GM12878 (cell line): ENCODE measurements around the gene ZNF512B. TPM values are rescaled to one million over a fixed set of nuclear protein-coding genes. Genes with fewer than 3 reads are reported as not detected.

Source experiments
- ATAC-seq: fragments of 200-7000 bp; cut with Tn5 transposase; 3 replicates; pipeline ENCODE4 v1.9.1; 2020; ENCODE audit warnings: mild to moderate bottlenecking, moderate library complexity
- BruUV-seq: library from RNA; stranded (reverse); fragments of 400-500 nt; replicated peaks from 2 replicates; lab custom pipeline; 2021; lab: Mats Ljungman, UMichigan
- CTCF ChIA-PET: fragments of 300-600 bp; sonication (Branson Sonifier 250); formaldehyde crosslinking; extraction: SDS; loops from one replicate; lab custom pipeline; 2021; ENCODE audit warnings: inconsistent platforms; lab: Yijun Ruan, JAX
- POLR2A ChIA-PET: fragments of 350-600 bp; formaldehyde crosslinking; extraction: SDS; loops from one replicate; lab custom pipeline; 2021; ENCODE audit warnings: inconsistent platforms; lab: Charles Lee
- RAD21 ChIA-PET: fragments of 300-600 bp; sonication (Branson Sonifier 250); formaldehyde crosslinking; loops from one replicate; lab custom pipeline; 2023; ENCODE audit warnings: antibody characterized with exemption; ENCODE audit not compliant: unreplicated experiment; lab: Charles Lee
- SMC1A ChIA-PET: fragments of 300-600 bp; sonication (Branson Sonifier 250); formaldehyde crosslinking; loops from one replicate; lab custom pipeline; 2023; ENCODE audit not compliant: unreplicated experiment, uncharacterized antibody; lab: Charles Lee
- DNase-seq: peaks from one replicate; pipeline ENCODE4 v3.0.0-alpha.2; 2011; ENCODE audit warnings: low read depth, low spot score
- FAIRE-seq: peaks from 3 replicates; lab custom pipeline; 2011; peaks lifted over from hg19 to GRCh38; lab: Jason Lieb, UNC
- H2AFZ ChIP-seq: 2 replicates; pipeline ENCODE4 v1.6.0; 2011; ENCODE audit warnings: low read depth, low read length, control low read depth; ENCODE audit not compliant: control insufficient read depth
- H3K27ac ChIP-seq: 2 replicates; pipeline ENCODE4 v1.5.1; 2011; ENCODE audit warnings: control low read depth; ENCODE audit not compliant: control insufficient read depth, insufficient read depth
- H3K27me3 ChIP-seq, 2 experiments: replicated peaks in 1 of 2; 2 replicates each; pipeline versions ENCODE4 v1.6.0 to v1.6.1; 2011; ENCODE audit warnings: low read length in 1 of 2; ENCODE audit not compliant: control insufficient read depth in 2 of 2, insufficient read depth in 2 of 2
- H3K36me3 ChIP-seq, 2 experiments: 2 replicates each; pipeline ENCODE4 v1.5.1; 2011; ENCODE audit warnings: low read length in 1 of 2; ENCODE audit not compliant: control insufficient read depth in 2 of 2, insufficient read depth in 2 of 2
- H3K4me1 ChIP-seq: 2 replicates; pipeline ENCODE4 v1.6.1; 2011; ENCODE audit warnings: mild to moderate bottlenecking, low read length, moderate library complexity, mixed read lengths; ENCODE audit not compliant: control insufficient read depth, insufficient read depth
- H3K4me2 ChIP-seq: 2 replicates; pipeline ENCODE4 v1.6.0; 2011; ENCODE audit warnings: control low read depth; ENCODE audit not compliant: control insufficient read depth, insufficient read depth
- H3K4me3 ChIP-seq: fragments of 200-600 bp; sonication (generic); 2 replicates; pipeline ENCODE4 v1.5.1; 2016
- H3K79me2 ChIP-seq: 2 replicates; pipeline ENCODE4 v1.6.0; 2011; ENCODE audit warnings: low read length; ENCODE audit not compliant: control insufficient read depth, insufficient read depth
- H3K9ac ChIP-seq: 2 replicates; pipeline ENCODE4 v1.8.0; 2011; ENCODE audit warnings: low read length, control low read depth, mixed read lengths; ENCODE audit not compliant: control insufficient read depth, insufficient read depth
- H3K9me3 ChIP-seq: replicated peaks from 3 replicates; pipeline ENCODE4 v1.5.1; 2011; ENCODE audit warnings: mild to moderate bottlenecking, low read length; ENCODE audit not compliant: control insufficient read depth, insufficient read depth
- H4K20me1 ChIP-seq: 2 replicates; pipeline ENCODE4 v1.6.0; 2011; ENCODE audit not compliant: control insufficient read depth, insufficient read depth
- BRCA1 ChIP-seq: IDR thresholded peaks from 2 replicates; pipeline ENCODE4 v1.6.1; 2011; ENCODE audit warnings: low read depth, low read length, improper control_type of control experiment
- CHD4 ChIP-seq: fragments of 200-600 bp; sonication (generic); IDR thresholded peaks from 2 replicates; pipeline ENCODE4 v1.6.1; 2016; ENCODE audit warnings: mild to moderate bottlenecking
- ELK1 ChIP-seq: IDR thresholded peaks from 2 replicates; pipeline ENCODE4 v1.6.1; 2012; ENCODE audit warnings: low read depth, low read length, improper control_type of control experiment
- ESRRA ChIP-seq: IDR thresholded peaks from 2 replicates; pipeline ENCODE4 v1.6.1; 2012; ENCODE audit warnings: mild to moderate bottlenecking, low read length, improper control_type of control experiment
- NFYA ChIP-seq: IDR thresholded peaks from 2 replicates; pipeline ENCODE4 v1.6.1; 2011; ENCODE audit warnings: low read depth, mild to moderate bottlenecking, low read length, improper control_type of control experiment, borderline replicate concordance
- PAX5 ChIP-seq: IDR thresholded peaks from 2 replicates; pipeline ENCODE4 v1.6.1; 2011; ENCODE audit warnings: low read depth, low read length, borderline replicate concordance
- PKNOX1 ChIP-seq: fragments of 450-650 bp; IDR thresholded peaks from 2 replicates; pipeline ENCODE4 v1.6.1; 2016; ENCODE audit warnings: mild to moderate bottlenecking
- REST ChIP-seq: IDR thresholded peaks from 2 replicates; pipeline ENCODE4 v1.6.1; 2012; ENCODE audit warnings: mild to moderate bottlenecking, low read depth, low read length
- TCF12 ChIP-seq: IDR thresholded peaks from 2 replicates; pipeline ENCODE4 v1.6.1; 2011; ENCODE audit warnings: low read depth, mild to moderate bottlenecking, low read length
- WGBS: methylation state at CpG from one replicate; pipeline ENCODE4 v1.1.6; 2016; ENCODE audit warnings: low lambda C conversion rate; ENCODE audit not compliant: insufficient replicate concordance, insufficient coverage; ENCODE audit errors: missing lambda C conversion rate; 5-methylcytosine and 5-hydroxymethylcytosine counted together
- in situ Hi-C: fragments of 300-500 bp; cut with MboI; formaldehyde crosslinking; loops from 9 replicates; pipeline ENCODE4 v1.14.3; 2018; ENCODE audit warnings: mixed read lengths
- intact Hi-C: fragments of 100-400 bp; cut with micrococcal nuclease; formaldehyde crosslinking; loops from one replicate; pipeline ENCODE4 v1.14.2; 2022; ENCODE audit not compliant: unreplicated experiment
- polyA plus RNA-seq, 11 experiments: library from polyadenylated mRNA; depleted of rRNA in 4 of 11; unstranded in 6 of 11; stranded (reverse) in 5 of 11; fragments of >200 nt; fragmentation: Nextera tagmentation in 4 of 11; fragmentation: Illumina TruSeq in 1 of 11; extraction: Ambion mirVana in 4 of 11; extraction: Trizol in 1 of 11; gene quantifications; 1 replicate in 1 of 11; 2 replicates in 10 of 11; pipeline versions ENCODE4 v1.2.1 to v1.2.3, GENCODE V29; 2011 to 2016; ENCODE audit warnings: inconsistent platforms in 2 of 11, missing spikeins in 2 of 11, low read depth in 1 of 11
- total RNA-seq, 4 experiments: library from RNA; depleted of rRNA in 3 of 4; stranded (reverse); fragments of >200 nt in 3 of 4; fragmentation: Illumina TruSeq in 1 of 4; extraction: Trizol in 1 of 4; gene quantifications; 2 replicates each; pipeline versions ENCODE4 v1.2.1 to v1.2.3, GENCODE V29; 2013 to 2021
- TF ChIP-seq, protein P1 (sequence below): fragments of 450-650 bp; formaldehyde crosslinking; IDR thresholded peaks from 2 replicates; pipeline ENCODE4 v1.4.0; 2022; ENCODE audit warnings: mild to moderate bottlenecking, moderate library complexity

The ZNF512B gene
- total and polyA plus RNA-seq, 10 of the 15 experiments (the other 5 are each of a cell fraction or from before 2014, with no cell fraction given) = 0.06 to 23.9 (median 4.0) TPM

DNA sequence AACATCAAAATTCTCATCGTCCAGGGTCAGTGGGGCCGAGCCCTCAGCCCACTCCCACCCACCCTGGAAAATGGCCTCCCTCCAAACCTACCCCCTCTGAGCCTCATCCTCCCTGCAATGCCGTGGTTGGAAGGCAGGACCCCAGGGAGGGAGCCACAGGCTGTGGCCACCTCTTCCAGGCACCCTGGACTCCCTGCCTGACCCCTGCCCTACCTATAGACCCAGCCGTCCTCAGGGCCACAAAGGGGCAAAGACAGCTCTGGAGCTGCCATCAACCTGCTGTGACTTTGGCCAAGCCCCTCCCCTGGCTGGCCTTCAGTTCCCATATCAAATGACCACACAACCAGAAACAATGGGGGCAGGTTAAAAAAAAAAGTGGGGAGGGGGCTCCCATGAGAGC is 11.3 kb downstream of the ZNF512B start:
- Histone ChIP-seq H3K27ac (no peak overlapping the region), H2AFZ (no peak overlapping the region), H3K4me2 (no peak overlapping the region), H3K79me2 (peaks cover 24% of the 10 kb centered on the region), H3K9ac (no peak overlapping the region), H3K36me3 (peaks cover 0 to 4% of the 10 kb centered on the region in 2 experiments; a peak in 2 of 4 replicates), H3K9me3 (no peaks in the 10 kb centered on the region), H4K20me1 (no peaks in the 10 kb centered on the region), H3K4me3 (no peak overlapping the region), H3K4me1 (peaks cover 7% of the 10 kb centered on the region), H3K27me3 (no peaks in the 10 kb centered on the region)
- no peak for TF ChIP-seq REST
- no peak for TF ChIP-seq BRCA1
- TF ChIP-seq PAX5 = no peak
- TF ChIP-seq TCF12 = no peak
- no peak for TF ChIP-seq CHD4
- TF ChIP-seq NFYA = no peak
- TF ChIP-seq PKNOX1 = no peak
- TF ChIP-seq, protein P1, sequence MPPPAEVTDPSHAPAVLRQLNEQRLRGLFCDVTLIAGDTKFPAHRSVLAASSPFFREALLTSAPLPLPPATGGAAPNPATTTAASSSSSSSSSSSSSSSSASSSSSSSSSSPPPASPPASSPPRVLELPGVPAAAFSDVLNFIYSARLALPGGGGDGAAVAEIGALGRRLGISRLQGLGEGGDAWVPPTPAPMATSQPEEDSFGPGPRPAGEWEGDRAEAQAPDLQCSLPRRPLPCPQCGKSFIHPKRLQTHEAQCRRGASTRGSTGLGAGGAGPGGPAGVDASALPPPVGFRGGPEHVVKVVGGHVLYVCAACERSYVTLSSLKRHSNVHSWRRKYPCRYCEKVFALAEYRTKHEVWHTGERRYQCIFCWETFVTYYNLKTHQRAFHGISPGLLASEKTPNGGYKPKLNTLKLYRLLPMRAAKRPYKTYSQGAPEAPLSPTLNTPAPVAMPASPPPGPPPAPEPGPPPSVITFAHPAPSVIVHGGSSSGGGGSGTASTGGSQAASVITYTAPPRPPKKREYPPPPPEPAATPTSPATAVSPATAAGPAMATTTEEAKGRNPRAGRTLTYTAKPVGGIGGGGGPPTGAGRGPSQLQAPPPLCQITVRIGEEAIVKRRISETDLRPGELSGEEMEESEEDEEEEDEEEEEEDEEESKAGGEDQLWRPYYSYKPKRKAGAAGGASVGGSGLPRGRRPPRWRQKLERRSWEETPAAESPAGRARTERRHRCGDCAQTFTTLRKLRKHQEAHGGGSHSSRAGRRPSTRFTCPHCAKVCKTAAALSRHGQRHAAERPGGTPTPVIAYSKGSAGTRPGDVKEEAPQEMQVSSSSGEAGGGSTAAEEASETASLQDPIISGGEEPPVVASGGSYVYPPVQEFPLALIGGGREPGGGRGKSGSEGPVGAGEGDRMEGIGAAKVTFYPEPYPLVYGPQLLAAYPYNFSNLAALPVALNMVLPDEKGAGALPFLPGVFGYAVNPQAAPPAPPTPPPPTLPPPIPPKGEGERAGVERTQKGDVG = no peak
- TF ChIP-seq ELK1 = no peak
- no peak for TF ChIP-seq ESRRA
- DNase-seq (no peak), ATAC-seq (no peak), FAIRE-seq (no peak)
- 60% methylated on average over 4 of the region's 4 CpGs for WGBS
- in situ Hi-C loops (no loop called here), intact Hi-C loops (loop anchor here (5.0 kb wide), 1 partner anchor 99 kb away; no protein-coding TSS in a partner anchor)
- BruUV-seq = no TSS peak
- ChIA-PET CTCF (interaction anchor here (1.2 kb wide), 1 partner anchor 16 kb away, joined by 3 read pairs; no protein-coding TSS in a partner anchor), POLR2A (no interaction called here), SMC1A (no interaction called here), RAD21 (no interaction called here)
